Mesenchymal stem cell (in vitro differentiated cells and primary cell): Measurements from ENCODE around the gene KHDC4.

Experiments used
- DNase-seq: peaks from one replicate; pipeline ENCODE4 v3.0.0-alpha.2; 2013
- H2AFZ ChIP-seq: one replicate; pipeline ENCODE4 v1.6.1; 2013; ENCODE audit warnings: low read depth, mild to moderate bottlenecking, control low read depth, inconsistent platforms, low read length, moderate library complexity
- H2AK5ac ChIP-seq: 2 replicates; pipeline ENCODE4 v1.6.1; 2013; ENCODE audit warnings: low read length, moderate library complexity, mild to moderate bottlenecking, inconsistent platforms; ENCODE audit not compliant: severe bottlenecking
- H2BK120ac ChIP-seq: one replicate; pipeline ENCODE4 v1.6.1; 2013; ENCODE audit warnings: low read depth, mild to moderate bottlenecking, inconsistent platforms, low read length, moderate library complexity
- H2BK12ac ChIP-seq, 2 experiments: one replicate each; pipeline ENCODE4 v1.6.1; 2013; ENCODE audit warnings: inconsistent platforms in 2 of 2, low read length in 2 of 2, mild to moderate bottlenecking in 2 of 2, moderate library complexity in 2 of 2, control low read depth in 1 of 2
- H2BK15ac ChIP-seq: one replicate; pipeline ENCODE4 v1.6.1; 2013; ENCODE audit warnings: mild to moderate bottlenecking, low read depth, inconsistent platforms; ENCODE audit not compliant: poor library complexity, severe bottlenecking
- H2BK5ac ChIP-seq: 2 replicates; pipeline ENCODE4 v1.6.1; 2013; ENCODE audit warnings: low read depth, mild to moderate bottlenecking, low read length, control low read depth, inconsistent platforms; ENCODE audit not compliant: poor library complexity, severe bottlenecking
- H3K14ac ChIP-seq, 2 experiments: one replicate each; pipeline ENCODE4 v1.6.1; 2013; ENCODE audit warnings: inconsistent platforms in 2 of 2, low read length in 2 of 2, control low read depth in 1 of 2, mild to moderate bottlenecking in 1 of 2, moderate library complexity in 1 of 2
- H3K18ac ChIP-seq, 2 experiments: one replicate each; pipeline ENCODE4 v1.6.1; 2013; ENCODE audit warnings: inconsistent platforms in 2 of 2, low read length in 2 of 2, control low read depth in 1 of 2, low read depth in 1 of 2, mild to moderate bottlenecking in 1 of 2
- H3K23ac ChIP-seq, 2 experiments: one replicate each; pipeline ENCODE4 v1.6.1; 2013; ENCODE audit warnings: inconsistent platforms in 2 of 2, low read length in 2 of 2, mild to moderate bottlenecking in 2 of 2, moderate library complexity in 2 of 2, control low read depth in 1 of 2
- H3K27ac ChIP-seq: 2 replicates; pipeline ENCODE4 v1.5.1; 2013; ENCODE audit warnings: mild to moderate bottlenecking, moderate library complexity, low read length, control low read depth, inconsistent platforms; ENCODE audit not compliant: poor library complexity, severe bottlenecking
- H3K27me3 ChIP-seq, 2 experiments: 2 replicates each; pipeline versions ENCODE4 v1.6.1 to v1.7.0; 2013; ENCODE audit warnings: low read length in 2 of 2, mild to moderate bottlenecking in 2 of 2, moderate library complexity in 2 of 2, control low read depth in 1 of 2, inconsistent platforms in 1 of 2; ENCODE audit not compliant: control insufficient read depth in 1 of 2, insufficient read depth in 1 of 2
- H3K36me3 ChIP-seq, 2 experiments: 2 replicates each; pipeline versions ENCODE4 v1.6.1 to v1.7.0; 2013; ENCODE audit warnings: low read length in 2 of 2, control low read depth in 1 of 2, inconsistent platforms in 1 of 2, low read depth in 1 of 2, mild to moderate bottlenecking in 1 of 2; ENCODE audit not compliant: insufficient read depth in 2 of 2, control insufficient read depth in 1 of 2
- H3K4ac ChIP-seq, 2 experiments: one replicate each; pipeline ENCODE4 v1.6.1; 2013; ENCODE audit warnings: inconsistent platforms in 2 of 2, low read length in 2 of 2, mild to moderate bottlenecking in 2 of 2, moderate library complexity in 2 of 2, control low read depth in 1 of 2, low read depth in 1 of 2
- H3K4me1 ChIP-seq: 2 replicates; pipeline ENCODE4 v1.6.1; 2013; ENCODE audit warnings: low read depth, low read length, control low read depth; ENCODE audit not compliant: control insufficient read depth, insufficient read depth
- H3K4me2 ChIP-seq: 2 replicates; pipeline ENCODE4 v1.6.1; 2013; ENCODE audit warnings: low read length, mild to moderate bottlenecking, inconsistent platforms; ENCODE audit not compliant: poor library complexity, severe bottlenecking
- H3K4me3 ChIP-seq, 2 experiments: 2 replicates each; pipeline versions ENCODE4 v1.5.1 to v1.7.0; 2013; ENCODE audit warnings: low read length in 2 of 2, mild to moderate bottlenecking in 2 of 2, control low read depth in 1 of 2, low read depth in 1 of 2; ENCODE audit not compliant: insufficient read depth in 1 of 2
- H3K79me1 ChIP-seq: replicated peaks from 2 replicates; pipeline ENCODE4 v1.6.1; 2013; ENCODE audit warnings: mild to moderate bottlenecking, control low read depth, low read length, inconsistent platforms; ENCODE audit not compliant: poor library complexity, severe bottlenecking
- H3K9ac ChIP-seq: 2 replicates; pipeline ENCODE4 v1.7.0; 2013; ENCODE audit warnings: mild to moderate bottlenecking, low read length, moderate library complexity
- H3K9me3 ChIP-seq: 2 replicates; pipeline ENCODE4 v1.7.0; 2013; ENCODE audit warnings: mild to moderate bottlenecking, low read length; ENCODE audit not compliant: control insufficient read depth
- H4K8ac ChIP-seq: one replicate; pipeline ENCODE4 v1.6.1; 2013; ENCODE audit warnings: inconsistent platforms, mild to moderate bottlenecking, low read length, moderate library complexity
- H4K91ac ChIP-seq: one replicate; pipeline ENCODE4 v1.6.1; 2013; ENCODE audit warnings: mild to moderate bottlenecking, low read length, inconsistent platforms
- WGBS: methylation state at CpG from one replicate; pipeline ENCODE4 v1.1.7; 2013; ENCODE audit warnings: mixed read lengths; 5-methylcytosine and 5-hydroxymethylcytosine counted together

KHDC4 gene

GRCh38 chr1:155900161-155900560 lies 34.1 kb downstream of the KHDC4 start:
- no peaks in the 10 kb centered on the region for H3K27me3 ChIP-seq
- no peak overlapping the region for H2BK120ac ChIP-seq
- peaks cover 21% of the 10 kb centered on the region for H3K79me1 ChIP-seq
- WGBS: 93% methylated on average over 4 of the region's 4 CpGs
- no peak overlapping the region for H2AFZ ChIP-seq
- no peaks in the 10 kb centered on the region for H3K9me3 ChIP-seq
- no peak overlapping the region for H3K14ac ChIP-seq
- no peaks in the 10 kb centered on the region for H3K4me1 ChIP-seq
- no peak overlapping the region for H3K4me2 ChIP-seq
- no peak overlapping the region for H4K91ac ChIP-seq
- no peak overlapping the region for H2AK5ac ChIP-seq
- no peak overlapping the region for H2BK15ac ChIP-seq
- no peak overlapping the region for H3K9ac ChIP-seq
- no peak overlapping the region for H3K18ac ChIP-seq
- H2BK12ac ChIP-seq: no peak overlapping the region
- H3K23ac ChIP-seq: no peak overlapping the region
- DNase-seq: no peak
- no peak overlapping the region for H3K4ac ChIP-seq
- no peak overlapping the region for H3K4me3 ChIP-seq
- H3K27ac ChIP-seq: no peak overlapping the region
- peaks cover 44 to 85% of the 10 kb centered on the region in 2 experiments for H3K36me3 ChIP-seq
- H2BK5ac ChIP-seq: no peak overlapping the region
- H4K8ac ChIP-seq: no peak overlapping the region

GRCh38 chr1:155899683-155900082 lies 34.5 kb downstream of the KHDC4 start:
- no peak overlapping the region for H3K18ac ChIP-seq

GRCh38 chr1:155898888-155899287 lies 35.3 kb downstream of the KHDC4 start:
- H4K91ac ChIP-seq: no peak overlapping the region
- no peaks in the 10 kb centered on the region for H3K27me3 ChIP-seq
- peaks cover 36 to 72% of the 10 kb centered on the region in 2 experiments for H3K36me3 ChIP-seq
- no peak overlapping the region for H2AK5ac ChIP-seq
- H2BK5ac ChIP-seq: no peak overlapping the region
- no peak overlapping the region for H3K4ac ChIP-seq
- peaks cover under 1% of the 10 kb centered on the region for H3K4me1 ChIP-seq
- H4K8ac ChIP-seq: no peak overlapping the region
- 80% methylated on average over 2 of the region's 2 CpGs for WGBS
- DNase-seq: no peak
- peaks cover 13% of the 10 kb centered on the region for H3K79me1 ChIP-seq
- H3K9me3 ChIP-seq: no peaks in the 10 kb centered on the region
- H3K23ac ChIP-seq: no peak overlapping the region
- H2BK12ac ChIP-seq: no peak overlapping the region
- H2BK120ac ChIP-seq: no peak overlapping the region
- no peak overlapping the region for H2BK15ac ChIP-seq
- H3K14ac ChIP-seq: no peak overlapping the region
- no peak overlapping the region for H3K4me2 ChIP-seq
- no peak overlapping the region for H3K4me3 ChIP-seq
- H3K18ac ChIP-seq: no peak overlapping the region
- no peak overlapping the region for H3K27ac ChIP-seq
- H3K9ac ChIP-seq: peak overlapping the region; percentile 9
- H2AFZ ChIP-seq: no peak overlapping the region

More at GRCh38 chr1:155899683-155900082, 34.5 kb downstream of the KHDC4 start:
- H2AK5ac ChIP-seq: no peak overlapping the region
- H2AFZ ChIP-seq: no peak overlapping the region
- H3K79me1 ChIP-seq: peaks cover 18% of the 10 kb centered on the region
- H3K4me1 ChIP-seq: no peaks in the 10 kb centered on the region
- H2BK12ac ChIP-seq: no peak overlapping the region
- H4K91ac ChIP-seq: no peak overlapping the region
- H3K4me3 ChIP-seq: no peak overlapping the region
- 100% methylated on average over 2 of the region's 2 CpGs for WGBS
- no peak overlapping the region for H3K27ac ChIP-seq
- H3K9me3 ChIP-seq: no peaks in the 10 kb centered on the region
- no peak for DNase-seq
- H2BK120ac ChIP-seq: no peak overlapping the region
- no peak overlapping the region for H4K8ac ChIP-seq
- peaks cover 41 to 80% of the 10 kb centered on the region in 2 experiments for H3K36me3 ChIP-seq
- no peak overlapping the region for H2BK15ac ChIP-seq
- no peak overlapping the region for H2BK5ac ChIP-seq
- H3K4ac ChIP-seq: no peak overlapping the region
- no peak overlapping the region for H3K9ac ChIP-seq
- H3K23ac ChIP-seq: no peak overlapping the region
- H3K14ac ChIP-seq: no peak overlapping the region
- H3K27me3 ChIP-seq: no peaks in the 10 kb centered on the region
- H3K4me2 ChIP-seq: no peak overlapping the region

- H4K8ac ChIP-seq: no peak overlapping the region
- no peak overlapping the region for H2AK5ac ChIP-seq
- H3K36me3 ChIP-seq: peaks cover 28 to 65% of the 10 kb centered on the region in 2 experiments
- no peak for DNase-seq
- H3K4me1 ChIP-seq: peaks cover 4% of the 10 kb centered on the region
- no peak overlapping the region for H2BK5ac ChIP-seq
- H3K23ac ChIP-seq: no peak overlapping the region
- no peak overlapping the region for H4K91ac ChIP-seq
- WGBS: 100% methylated on average over 1 of the region's 1 CpG
- no peak overlapping the region for H2BK120ac ChIP-seq
- H3K9ac ChIP-seq: peak overlapping the region; percentile 3
- no peak overlapping the region for H3K27ac ChIP-seq
- H3K4me3 ChIP-seq: no peak overlapping the region
- no peak overlapping the region for H3K4ac ChIP-seq
- H2BK12ac ChIP-seq: no peak overlapping the region
- H2AFZ ChIP-seq: no peak overlapping the region
- no peak overlapping the region for H3K4me2 ChIP-seq
- no peaks in the 10 kb centered on the region for H3K9me3 ChIP-seq
- H3K79me1 ChIP-seq: peaks cover 9% of the 10 kb centered on the region
- H3K18ac ChIP-seq: no peak overlapping the region
- no peaks in the 10 kb centered on the region for H3K27me3 ChIP-seq
- no peak overlapping the region for H3K14ac ChIP-seq
- no peak overlapping the region for H2BK15ac ChIP-seq
Measured at GRCh38 chr1:155897746-155898145, 36.5 kb downstream of the KHDC4 start.
